ENCODE results near the gene TNFRSF25. TPM values are rescaled to one million over a fixed set of nuclear protein-coding genes. Genes with fewer than 3 reads are reported as not detected.
"Not testable (repeated sequence)": the region's sequence is repeated elsewhere in the genome, so short reads cannot be mapped to it uniquely, and the experiment has no call there.

Gene TNFRSF25
- total and polyA plus RNA-seq, 2 experiments from 2014 or later = 7.1 to 14.0 TPM

DNA sequence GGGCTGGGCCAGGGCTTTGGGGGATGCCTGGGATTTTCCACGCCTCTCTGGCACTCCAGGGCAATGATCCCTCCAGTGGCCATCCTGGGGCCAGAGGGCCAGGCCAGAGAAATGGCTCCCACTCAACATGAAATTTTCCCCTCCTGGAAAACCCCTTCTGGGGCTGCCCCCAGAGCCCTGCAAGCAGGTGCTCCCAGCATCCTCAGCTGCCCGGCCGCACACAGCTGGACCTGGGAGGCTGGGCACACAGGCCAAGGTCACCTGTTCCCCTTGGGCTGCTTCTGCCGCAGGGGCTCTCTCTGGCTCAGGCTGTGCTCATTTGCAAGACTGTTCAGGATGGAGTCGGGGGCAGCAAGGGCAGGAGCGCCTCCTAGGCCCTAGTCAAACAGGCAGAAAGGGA is 37.5 kb downstream of the TNFRSF25 start:
- H3K9me2 ChIP-seq (replicated peaks; ENCODE audit: insufficient read depth); H3K27ac ChIP-seq; H3K36me3 ChIP-seq (replicated peaks; ENCODE audit: insufficient read depth, low read depth); H3K9me3 ChIP-seq (ENCODE audit: low read depth); H3K4me1 ChIP-seq (ENCODE audit: insufficient read depth); H3K79me2 ChIP-seq; H3K4me2 ChIP-seq; H2AFZ ChIP-seq; H3K4me3 ChIP-seq; DNase-seq (ENCODE audit: low spot score); H4K20me1 ChIP-seq (ENCODE audit: insufficient read depth, poor library complexity, severe bottlenecking): not testable (repeated sequence)
- H3K27me3 ChIP-seq = peaks cover 39% of the 10 kb centered on the region
- WGBS (ENCODE audit: low lambda C conversion rate, missing lambda C conversion rate) = 81% methylated on average over 6 of the region's 6 CpGs

DNA sequence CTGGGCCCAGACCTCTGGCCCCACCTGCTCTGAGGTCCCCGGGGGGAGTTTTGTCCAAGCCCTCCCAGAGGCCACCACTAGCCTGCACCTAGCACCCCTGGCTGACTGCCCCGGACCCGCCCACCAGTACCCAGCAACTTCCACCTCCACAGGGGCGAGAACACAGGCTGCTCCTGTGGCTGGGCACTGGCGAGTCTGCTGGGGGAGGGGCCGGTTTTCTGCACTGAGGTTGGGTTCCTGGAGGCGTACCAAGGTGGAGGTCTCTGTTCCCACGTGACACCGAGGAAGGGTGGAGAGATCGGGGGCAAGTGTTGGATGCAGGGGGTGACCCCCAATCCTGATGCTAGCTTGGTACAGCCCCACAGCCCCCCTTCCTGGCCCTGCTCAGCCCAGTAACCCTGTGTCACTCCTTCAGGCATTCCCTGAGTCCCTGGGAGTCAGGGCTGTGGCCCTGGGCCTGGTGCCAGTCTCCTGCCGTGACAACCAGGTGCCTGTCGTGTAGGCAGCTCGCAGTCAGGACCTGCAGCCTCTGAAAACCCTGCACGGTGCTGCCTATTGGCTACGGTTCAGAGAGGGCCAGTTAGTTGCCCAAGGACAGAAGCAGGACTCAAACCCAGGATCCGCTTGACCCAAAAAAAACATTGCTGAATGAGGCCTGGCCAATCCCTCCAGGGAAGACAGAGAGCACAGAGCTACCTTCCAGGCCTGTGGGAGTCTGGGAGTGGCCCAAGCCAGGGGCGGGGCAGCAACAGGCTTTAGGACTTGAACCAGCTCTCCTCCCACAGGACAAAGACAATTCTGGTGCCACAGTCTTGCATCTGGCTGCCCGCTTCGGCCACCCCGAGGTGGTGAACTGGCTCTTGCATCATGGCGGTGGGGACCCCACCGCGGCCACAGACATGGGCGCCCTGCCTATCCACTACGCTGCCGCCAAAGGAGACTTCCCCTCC is 38.3 kb downstream of the TNFRSF25 start:
- Histone ChIP-seq H3K9me2 (replicated peaks; ENCODE audit: insufficient read depth) (no peaks in the 10 kb centered on the region), H3K4me1 (ENCODE audit: insufficient read depth) (peaks cover 5% of the 10 kb centered on the region)

DNA sequence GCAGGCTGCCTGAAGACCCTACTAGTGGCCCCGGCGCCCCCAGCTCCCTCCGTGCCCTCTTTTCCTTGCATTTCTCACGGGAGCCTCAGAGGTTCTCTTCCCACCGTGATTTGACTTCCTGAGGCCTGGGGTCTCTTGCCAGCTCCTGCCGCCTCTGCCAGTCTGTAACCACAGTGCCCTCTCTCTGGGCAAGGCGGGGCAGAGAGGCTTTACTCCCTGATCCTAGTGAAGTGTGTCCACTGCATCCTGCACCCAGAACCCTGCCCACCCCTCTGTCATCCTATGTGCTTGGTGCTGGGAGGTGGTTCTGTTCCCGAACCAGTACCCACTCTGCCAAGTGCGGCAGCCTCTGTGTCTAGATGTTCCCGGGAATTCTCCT is 39.0 kb downstream of the TNFRSF25 start:
- H3K4me2 ChIP-seq = no peak overlapping the region
- H3K27me3 ChIP-seq = peaks cover 54% of the 10 kb centered on the region
- no peaks in the 10 kb centered on the region for H4K20me1 ChIP-seq (ENCODE audit: insufficient read depth, poor library complexity, severe bottlenecking)
- H3K9me2 ChIP-seq (replicated peaks; ENCODE audit: insufficient read depth) = no peaks in the 10 kb centered on the region
- H3K79me2 ChIP-seq = no peaks in the 10 kb centered on the region
- H3K9me3 ChIP-seq (ENCODE audit: low read depth) = no peaks in the 10 kb centered on the region
- H3K36me3 ChIP-seq (replicated peaks; ENCODE audit: insufficient read depth, low read depth) = no peaks in the 10 kb centered on the region
- WGBS (ENCODE audit: low lambda C conversion rate, missing lambda C conversion rate) = 86% methylated on average over 8 of the region's 10 CpGs
- no peak overlapping the region for H3K4me3 ChIP-seq
- no peak overlapping the region for H2AFZ ChIP-seq
- no peak overlapping the region for H3K27ac ChIP-seq
- DNase-seq (ENCODE audit: low spot score) = no peak
- H3K4me1 ChIP-seq (ENCODE audit: insufficient read depth) = peaks cover 5% of the 10 kb centered on the region
- no peak for TF ChIP-seq EZH2phosphoT487 (IDR thresholded peaks at IDR 0.05; ENCODE audit: low read depth, severe bottlenecking, unreplicated experiment)
- TF ChIP-seq, protein P1, sequence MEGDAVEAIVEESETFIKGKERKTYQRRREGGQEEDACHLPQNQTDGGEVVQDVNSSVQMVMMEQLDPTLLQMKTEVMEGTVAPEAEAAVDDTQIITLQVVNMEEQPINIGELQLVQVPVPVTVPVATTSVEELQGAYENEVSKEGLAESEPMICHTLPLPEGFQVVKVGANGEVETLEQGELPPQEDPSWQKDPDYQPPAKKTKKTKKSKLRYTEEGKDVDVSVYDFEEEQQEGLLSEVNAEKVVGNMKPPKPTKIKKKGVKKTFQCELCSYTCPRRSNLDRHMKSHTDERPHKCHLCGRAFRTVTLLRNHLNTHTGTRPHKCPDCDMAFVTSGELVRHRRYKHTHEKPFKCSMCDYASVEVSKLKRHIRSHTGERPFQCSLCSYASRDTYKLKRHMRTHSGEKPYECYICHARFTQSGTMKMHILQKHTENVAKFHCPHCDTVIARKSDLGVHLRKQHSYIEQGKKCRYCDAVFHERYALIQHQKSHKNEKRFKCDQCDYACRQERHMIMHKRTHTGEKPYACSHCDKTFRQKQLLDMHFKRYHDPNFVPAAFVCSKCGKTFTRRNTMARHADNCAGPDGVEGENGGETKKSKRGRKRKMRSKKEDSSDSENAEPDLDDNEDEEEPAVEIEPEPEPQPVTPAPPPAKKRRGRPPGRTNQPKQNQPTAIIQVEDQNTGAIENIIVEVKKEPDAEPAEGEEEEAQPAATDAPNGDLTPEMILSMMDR (IDR thresholded peaks at IDR 0.05; ENCODE audit: poor library complexity) = no peak
- TF ChIP-seq EZH2 (IDR thresholded peaks at IDR 0.05; ENCODE audit: borderline replicate concordance) = no peak

More for the DNA sequence above, 38.3 kb downstream of the TNFRSF25 start:
- H3K4me3 ChIP-seq = no peak overlapping the region
- no peaks in the 10 kb centered on the region for H3K9me3 ChIP-seq (ENCODE audit: low read depth)
- WGBS (ENCODE audit: low lambda C conversion rate, missing lambda C conversion rate) = 90% methylated on average over 25 of the region's 26 CpGs
- H3K4me2 ChIP-seq = no peak overlapping the region
- TF ChIP-seq EZH2 (IDR thresholded peaks at IDR 0.05; ENCODE audit: borderline replicate concordance) (no peak), EZH2phosphoT487 (IDR thresholded peaks at IDR 0.05; ENCODE audit: low read depth, severe bottlenecking, unreplicated experiment) (no peak)
- TF ChIP-seq, protein P1 (IDR thresholded peaks at IDR 0.05; ENCODE audit: poor library complexity) = no peak
- no peak for DNase-seq (ENCODE audit: low spot score)
- H3K79me2 ChIP-seq = no peaks in the 10 kb centered on the region
- peaks cover 46% of the 10 kb centered on the region for H3K27me3 ChIP-seq
- H3K36me3 ChIP-seq (replicated peaks; ENCODE audit: insufficient read depth, low read depth) = no peaks in the 10 kb centered on the region
- H3K27ac ChIP-seq = no peak overlapping the region
- no peak overlapping the region for H2AFZ ChIP-seq
- no peaks in the 10 kb centered on the region for H4K20me1 ChIP-seq (ENCODE audit: insufficient read depth, poor library complexity, severe bottlenecking)

DNA sequence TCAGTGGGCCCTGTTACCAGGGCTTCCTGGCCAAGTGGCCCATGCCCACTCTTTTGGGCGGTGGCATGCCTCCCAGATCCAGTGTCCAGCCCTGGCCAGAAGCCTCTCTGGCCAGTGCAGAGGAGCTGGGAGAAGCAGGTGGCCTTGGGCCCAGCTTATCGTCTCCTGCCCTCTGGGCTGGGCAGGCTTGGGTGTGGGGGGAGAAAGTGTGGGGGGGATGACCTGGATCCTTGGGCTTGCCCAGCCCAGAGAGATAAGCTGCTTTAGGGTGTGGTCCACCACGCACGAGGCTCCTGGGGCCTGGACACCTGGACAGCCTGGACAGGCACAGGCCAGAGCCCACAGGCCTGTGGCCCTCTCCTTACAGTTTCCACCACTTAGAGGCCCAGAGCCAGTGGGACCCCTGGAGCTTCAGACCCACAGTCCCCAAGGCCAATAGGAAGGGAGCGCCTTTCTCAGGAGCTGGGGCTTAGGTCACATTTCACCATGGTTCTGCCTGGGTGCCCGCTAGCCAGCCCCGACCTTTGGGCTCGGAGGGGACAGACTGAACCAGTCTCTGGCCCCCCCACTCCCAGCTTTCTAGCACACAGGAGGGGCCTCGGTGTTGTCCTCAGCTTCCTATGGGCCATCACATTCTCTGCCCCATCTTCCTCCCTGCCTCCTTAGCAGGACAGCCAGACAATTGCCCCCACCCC is 39.5 kb downstream of the TNFRSF25 start:
- Histone ChIP-seq H3K4me2 (no peak overlapping the region), H3K27ac (no peak overlapping the region), H3K4me3 (no peak overlapping the region), H3K4me1 (ENCODE audit: insufficient read depth) (peaks cover 5% of the 10 kb centered on the region), H4K20me1 (ENCODE audit: insufficient read depth, poor library complexity, severe bottlenecking) (no peaks in the 10 kb centered on the region), H3K27me3 (peaks cover 59% of the 10 kb centered on the region), H3K36me3 (replicated peaks; ENCODE audit: insufficient read depth, low read depth) (no peaks in the 10 kb centered on the region), H2AFZ (no peak overlapping the region), H3K79me2 (no peaks in the 10 kb centered on the region), H3K9me3 (ENCODE audit: low read depth) (no peaks in the 10 kb centered on the region), H3K9me2 (replicated peaks; ENCODE audit: insufficient read depth) (no peaks in the 10 kb centered on the region)
- TF ChIP-seq EZH2 (IDR thresholded peaks at IDR 0.05; ENCODE audit: borderline replicate concordance) = no peak
- TF ChIP-seq EZH2phosphoT487 (IDR thresholded peaks at IDR 0.05; ENCODE audit: low read depth, severe bottlenecking, unreplicated experiment) = no peak
- TF ChIP-seq, protein P1 (IDR thresholded peaks at IDR 0.05; ENCODE audit: poor library complexity) = no peak
- no peak for DNase-seq (ENCODE audit: low spot score)
- 79% methylated on average over 9 of the region's 9 CpGs for WGBS (ENCODE audit: low lambda C conversion rate, missing lambda C conversion rate)
